ENCODE data around the gene APOLD1. TPM values are rescaled to one million over a fixed set of nuclear protein-coding genes. Genes with fewer than 3 reads are reported as not detected.

Gene APOLD1
- polyA plus RNA-seq, 3 donors, result 0.08 to 0.21 TPM; not detected in 1

DNA sequence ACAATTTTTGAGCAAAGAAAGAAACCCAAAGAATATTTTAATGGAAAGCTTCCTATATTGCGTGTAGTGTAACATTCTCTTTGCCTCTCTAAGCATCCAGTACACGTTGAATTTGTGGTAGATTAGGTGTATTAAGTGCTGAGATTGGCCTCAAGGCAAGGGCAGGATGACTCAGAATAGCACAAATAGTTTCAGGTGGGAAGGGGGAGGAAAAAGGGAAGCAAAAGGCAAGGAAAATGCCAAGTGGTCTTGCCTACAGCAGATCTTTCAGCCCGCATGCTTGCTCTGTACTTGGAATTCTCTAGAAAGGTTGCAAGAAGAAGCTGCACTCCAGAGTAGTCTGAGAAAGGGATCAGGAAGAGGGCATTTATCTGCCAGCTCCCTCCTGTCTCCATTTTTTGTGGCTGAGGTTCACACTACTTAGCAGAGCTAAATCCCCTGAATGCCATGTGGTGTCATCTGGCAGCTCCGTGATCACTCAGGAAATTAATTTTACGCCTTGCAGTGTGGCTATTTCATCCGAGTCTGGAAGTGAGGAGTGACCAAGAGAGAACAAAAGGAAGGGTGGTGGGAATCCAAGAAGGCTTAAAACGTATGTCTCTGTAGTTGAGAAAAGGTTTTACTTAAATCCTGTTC lies 39.8 kb upstream of the APOLD1 start:
- Histone ChIP-seq H4K20me1 (ENCODE audit: insufficient read depth, low read length) (no peaks in the 10 kb centered on the region), H3K9ac (ENCODE audit: insufficient read depth, low read length, poor library complexity, severe bottlenecking) (no peak overlapping the region), H3K36me3 (replicated peaks in 1 of 2; ENCODE audit: control insufficient read depth in 1 of 2, insufficient read depth in 2 of 2, low read length in 2 of 2) (peaks cover 9 to 27% of the 10 kb centered on the region in 2 donors), H2AFZ (ENCODE audit: insufficient read depth, low read depth, low read length, poor library complexity, severe bottlenecking) (no peak overlapping the region), H3K9me3 (replicated peaks in 1 of 2; ENCODE audit: control insufficient read depth in 1 of 2, insufficient read depth in 1 of 2, low read length in 2 of 2) (no peaks in the 10 kb centered on the region), H3K4me2 (replicated peaks; ENCODE audit: extremely low read depth, low read length, poor library complexity, severe bottlenecking) (no peak overlapping the region), H3K4me1 (ENCODE audit: control insufficient read depth in 1 of 2, insufficient read depth in 2 of 2, low read length in 2 of 2) (no peaks in the 10 kb centered on the region), H3K79me2 (ENCODE audit: insufficient read depth, low read length) (peaks cover 54% of the 10 kb centered on the region), H3K4me3 (replicated peaks in 1 of 3; ENCODE audit: low read depth in 2 of 3, low read length in 3 of 3) (no peak overlapping the region), H3K27ac (ENCODE audit: low read depth in 1 of 2, low read length in 2 of 2) (peak overlapping the region in 1 of 2 donors; percentile 42), H3K27me3 (ENCODE audit: control insufficient read depth in 2 of 2, insufficient read depth in 2 of 2, low read length in 2 of 2) (no peaks in the 10 kb centered on the region)
- no peak for DNase-seq
- WGBS (ENCODE audit: insufficient coverage), result 91% methylated on average over 6 of the region's 7 CpGs
- intact Hi-C loops (cut with micrococcal nuclease), result no loop called here
- Mint-ChIP-seq H3K36me3 (peaks cover 16 to 49% of the 10 kb centered on the region in 2 donors), H3K4me1 (peaks cover 2% of the 10 kb centered on the region), H3K4me3 (no peak overlapping the region), H3K27ac (peak overlapping the region in 3 of 7 donors; percentile 30 to 60 (median 56)), H3K9me3 (no peaks in the 10 kb centered on the region), H3K27me3 (ENCODE audit: low read depth in 3 of 3) (no peaks in the 10 kb centered on the region)
- TF ChIP-seq, protein P1, sequence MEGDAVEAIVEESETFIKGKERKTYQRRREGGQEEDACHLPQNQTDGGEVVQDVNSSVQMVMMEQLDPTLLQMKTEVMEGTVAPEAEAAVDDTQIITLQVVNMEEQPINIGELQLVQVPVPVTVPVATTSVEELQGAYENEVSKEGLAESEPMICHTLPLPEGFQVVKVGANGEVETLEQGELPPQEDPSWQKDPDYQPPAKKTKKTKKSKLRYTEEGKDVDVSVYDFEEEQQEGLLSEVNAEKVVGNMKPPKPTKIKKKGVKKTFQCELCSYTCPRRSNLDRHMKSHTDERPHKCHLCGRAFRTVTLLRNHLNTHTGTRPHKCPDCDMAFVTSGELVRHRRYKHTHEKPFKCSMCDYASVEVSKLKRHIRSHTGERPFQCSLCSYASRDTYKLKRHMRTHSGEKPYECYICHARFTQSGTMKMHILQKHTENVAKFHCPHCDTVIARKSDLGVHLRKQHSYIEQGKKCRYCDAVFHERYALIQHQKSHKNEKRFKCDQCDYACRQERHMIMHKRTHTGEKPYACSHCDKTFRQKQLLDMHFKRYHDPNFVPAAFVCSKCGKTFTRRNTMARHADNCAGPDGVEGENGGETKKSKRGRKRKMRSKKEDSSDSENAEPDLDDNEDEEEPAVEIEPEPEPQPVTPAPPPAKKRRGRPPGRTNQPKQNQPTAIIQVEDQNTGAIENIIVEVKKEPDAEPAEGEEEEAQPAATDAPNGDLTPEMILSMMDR (IDR thresholded peaks at IDR 0.05), result no peak

DNA sequence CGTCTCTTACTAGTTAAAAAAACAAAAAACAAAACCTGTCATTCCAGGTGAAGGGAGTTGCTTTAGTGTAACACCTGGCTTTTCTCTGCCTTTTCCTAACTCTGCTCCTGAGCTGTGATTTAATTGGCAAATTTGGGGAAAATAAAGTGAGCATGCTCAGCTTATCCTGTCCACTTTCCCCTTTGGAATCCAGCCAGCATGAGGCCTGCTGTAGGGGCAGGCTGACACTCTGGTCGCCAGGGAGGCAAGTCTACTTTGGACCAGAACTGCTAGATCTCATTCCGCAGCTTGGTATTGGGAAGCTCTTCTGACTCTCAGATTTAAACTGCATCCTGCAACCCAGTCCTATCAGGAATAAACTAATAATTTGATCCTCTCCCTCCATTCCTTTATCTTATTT lies 38.2 kb upstream of the APOLD1 start:
- no peak overlapping the region for H3K27ac ChIP-seq (ENCODE audit: low read depth in 1 of 2, low read length in 2 of 2)
- no peaks in the 10 kb centered on the region for H3K4me1 ChIP-seq (ENCODE audit: control insufficient read depth in 1 of 2, insufficient read depth in 2 of 2, low read length in 2 of 2)
- H3K9me3 ChIP-seq (replicated peaks in 1 of 2; ENCODE audit: control insufficient read depth in 1 of 2, insufficient read depth in 1 of 2, low read length in 2 of 2), result no peaks in the 10 kb centered on the region
- Mint-ChIP-seq H3K27ac (peak overlapping the region in 4 of 7 donors; percentile 17 to 65 (median 27)), H3K9me3 (no peaks in the 10 kb centered on the region), H3K4me1 (no peaks in the 10 kb centered on the region), H3K4me3 (no peak overlapping the region), H3K36me3 (peaks cover 26 to 55% of the 10 kb centered on the region in 2 donors), H3K27me3 (ENCODE audit: low read depth in 3 of 3) (no peaks in the 10 kb centered on the region)
- H3K4me3 ChIP-seq (replicated peaks in 1 of 3; ENCODE audit: low read depth in 2 of 3, low read length in 3 of 3), result no peak overlapping the region
- DNase-seq, result no peak
- H3K27me3 ChIP-seq (ENCODE audit: control insufficient read depth in 2 of 2, insufficient read depth in 2 of 2, low read length in 2 of 2), result no peaks in the 10 kb centered on the region
- no peaks in the 10 kb centered on the region for H4K20me1 ChIP-seq (ENCODE audit: insufficient read depth, low read length)
- intact Hi-C loops (cut with micrococcal nuclease), result no loop called here
- no peak overlapping the region for H3K4me2 ChIP-seq (replicated peaks; ENCODE audit: extremely low read depth, low read length, poor library complexity, severe bottlenecking)
- H3K79me2 ChIP-seq (ENCODE audit: insufficient read depth, low read length), result peaks cover 46% of the 10 kb centered on the region
- TF ChIP-seq, protein P1 (IDR thresholded peaks at IDR 0.05), result no peak
- peaks cover 9 to 42% of the 10 kb centered on the region in 2 donors for H3K36me3 ChIP-seq (replicated peaks in 1 of 2; ENCODE audit: control insufficient read depth in 1 of 2, insufficient read depth in 2 of 2, low read length in 2 of 2)
- WGBS (ENCODE audit: insufficient coverage), result 83% methylated on average over 2 of the region's 3 CpGs
- no peak overlapping the region for H2AFZ ChIP-seq (ENCODE audit: insufficient read depth, low read depth, low read length, poor library complexity, severe bottlenecking)
- no peak overlapping the region for H3K9ac ChIP-seq (ENCODE audit: insufficient read depth, low read length, poor library complexity, severe bottlenecking)
